Activated CD8-positive, alpha-beta T cell treated with anti-CD3 and anti-CD28 coated beads, Interleukin-2, amount 10 ng/mL, durations not matched to agents 7 days and 5 days (primary cell): ENCODE results near the gene VAV2. TPM values are rescaled to one million over a fixed set of nuclear protein-coding genes. Genes with fewer than 3 reads are reported as not detected.

Source experiments
- ATAC-seq: fragments of 150-1000 bp; cut with Tn5 transposase; one replicate; pipeline ENCODE4 v1.10.0; 2021; ENCODE audit warnings: moderate library complexity
- CTCF ChIA-PET: fragments of 350-600 bp; sonication (Branson Sonifier 250); formaldehyde crosslinking; loops from one replicate; lab custom pipeline; 2021; ENCODE audit warnings: antibody characterized with exemption; lab: Charles Lee
- POLR2A ChIA-PET: fragments of 350-600 bp; sonication (Branson Sonifier 250); formaldehyde crosslinking; loops from one replicate; lab custom pipeline; 2021; ENCODE audit warnings: antibody characterized with exemption; lab: Charles Lee
- DNase-seq: peaks from one replicate; pipeline ENCODE4 v3.0.0-alpha.2; 2020
- H3K27ac Mint-ChIP-seq: one replicate; pipeline ENCODE4 v1.8.0; 2021; ENCODE audit warnings: mild to moderate bottlenecking, mixed read lengths
- H3K27me3 Mint-ChIP-seq: one replicate; pipeline ENCODE4 v1.8.0; 2021; ENCODE audit warnings: low read depth, mixed read lengths
- H3K36me3 Mint-ChIP-seq: one replicate; pipeline ENCODE4 v1.8.0; 2021; ENCODE audit warnings: low read depth, mixed read lengths
- H3K4me1 Mint-ChIP-seq: one replicate; pipeline ENCODE4 v1.8.0; 2021; ENCODE audit warnings: low read depth, mixed read lengths
- H3K4me3 Mint-ChIP-seq: one replicate; pipeline ENCODE4 v1.8.0; 2021; ENCODE audit warnings: mild to moderate bottlenecking, mixed read lengths
- H3K9me3 Mint-ChIP-seq: one replicate; pipeline ENCODE4 v1.8.0; 2022; ENCODE audit warnings: mixed read lengths; ENCODE audit not compliant: insufficient read depth
- total RNA-seq, 2 experiments: library from RNA; stranded (reverse); gene quantifications; one replicate each; pipeline ENCODE4 v1.2.3, GENCODE V29; 2021

Gene VAV2
- total RNA-seq, 2 experiments from 2014 or later, result 10.1 to 10.3 TPM

- CTCF ChIA-PET, result interaction anchor here (2.0 to 2.8 kb wide), 3 partner anchors 69 to 268 kb away, joined by 7 to 19 read pairs (median 10); no protein-coding TSS in a partner anchor
- H3K9me3 Mint-ChIP-seq, result no peaks in the 10 kb centered on the region
- H3K4me1 Mint-ChIP-seq, result peaks cover 9% of the 10 kb centered on the region
- ATAC-seq, result no peak
- POLR2A ChIA-PET, result no interaction called here
- H3K36me3 Mint-ChIP-seq, result no peaks in the 10 kb centered on the region
- peaks cover 15% of the 10 kb centered on the region for H3K27me3 Mint-ChIP-seq
- H3K27ac Mint-ChIP-seq, result no peak overlapping the region
- no peak overlapping the region for H3K4me3 Mint-ChIP-seq
- no peak for DNase-seq
Observed at GRCh38 chr9:133725886-133726285, 266.2 kb downstream of the VAV2 start.

- DNase-seq (no peak), ATAC-seq (no peak)
- ChIA-PET POLR2A (no interaction called here), CTCF (no interaction called here)
- Mint-ChIP-seq H3K27me3 (peaks cover 6% of the 10 kb centered on the region), H3K4me3 (no peak overlapping the region), H3K27ac (no peak overlapping the region), H3K9me3 (no peaks in the 10 kb centered on the region), H3K36me3 (no peaks in the 10 kb centered on the region), H3K4me1 (peaks cover 3% of the 10 kb centered on the region)
Observed at GRCh38 chr9:133718563-133719315, 273.4 kb downstream of the VAV2 start.

GRCh38 chr9:133717113-133718031 is 274.8 kb downstream of the VAV2 start:
- no peaks in the 10 kb centered on the region for H3K9me3 Mint-ChIP-seq

GRCh38 chr9:133716564-133717112 is 275.5 kb downstream of the VAV2 start:
- DNase-seq (no peak), ATAC-seq (no peak)
- Mint-ChIP-seq H3K36me3 (no peaks in the 10 kb centered on the region), H3K9me3 (no peaks in the 10 kb centered on the region), H3K27me3 (peaks cover 4% of the 10 kb centered on the region), H3K27ac (no peak overlapping the region), H3K4me1 (peaks cover 3% of the 10 kb centered on the region), H3K4me3 (no peak overlapping the region)
- ChIA-PET POLR2A (no interaction called here), CTCF (interaction anchor here (0.9 to 5.1 kb wide), 3 partner anchors 33 to 182 kb away, joined by 3 to 26 read pairs (median 3); partner anchors contain the start of gene ADAMTSL2)

More at GRCh38 chr9:133717113-133718031, 274.8 kb downstream of the VAV2 start:
- peaks cover 4% of the 10 kb centered on the region for H3K27me3 Mint-ChIP-seq
- ChIA-PET POLR2A (no interaction called here), CTCF (interaction anchor here (0.9 to 5.1 kb wide), 2 partner anchors 113 to 183 kb away, joined by 3 to 26 read pairs; partner anchors contain the start of gene ADAMTSL2)
- H3K4me1 Mint-ChIP-seq, result peaks cover 3% of the 10 kb centered on the region
- DNase-seq (no peak), ATAC-seq (no peak)
- no peak overlapping the region for H3K4me3 Mint-ChIP-seq
- H3K36me3 Mint-ChIP-seq, result no peaks in the 10 kb centered on the region
- H3K27ac Mint-ChIP-seq, result no peak overlapping the region

GRCh38 chr9:133715866-133716563 is 276.1 kb downstream of the VAV2 start:
- Mint-ChIP-seq H3K27me3 (peaks cover under 1% of the 10 kb centered on the region), H3K4me1 (peaks cover 3% of the 10 kb centered on the region), H3K36me3 (no peaks in the 10 kb centered on the region), H3K27ac (no peak overlapping the region), H3K9me3 (no peaks in the 10 kb centered on the region), H3K4me3 (no peak overlapping the region)
- DNase-seq (peak; percentile 49), ATAC-seq (peak; percentile 63)
- CTCF ChIA-PET, result interaction anchor here (0.9 to 5.1 kb wide), 5 partner anchors 32 to 182 kb away, joined by 3 to 26 read pairs (median 3); partner anchors contain the start of gene ADAMTSL2
- POLR2A ChIA-PET, result no interaction called here

GRCh38 chr9:133715295-133715865 is 276.7 kb downstream of the VAV2 start:
- peaks cover 3% of the 10 kb centered on the region for H3K4me1 Mint-ChIP-seq
- H3K9me3 Mint-ChIP-seq, result no peaks in the 10 kb centered on the region
- ATAC-seq (peak; percentile 21), DNase-seq (no peak)
- H3K27me3 Mint-ChIP-seq, result no peaks in the 10 kb centered on the region
- H3K4me3 Mint-ChIP-seq, result no peak overlapping the region
- no peaks in the 10 kb centered on the region for H3K36me3 Mint-ChIP-seq
- no peak overlapping the region for H3K27ac Mint-ChIP-seq
- CTCF ChIA-PET, result interaction anchor here (1.0 to 5.1 kb wide), 5 partner anchors 32 to 172 kb away, joined by 3 to 26 read pairs (median 3); no protein-coding TSS in a partner anchor
- POLR2A ChIA-PET, result no interaction called here

GRCh38 chr9:133714606-133715294 is 277.4 kb downstream of the VAV2 start:
- ChIA-PET CTCF (interaction anchor here (1.1 to 5.1 kb wide), 3 partner anchors 56 to 111 kb away, joined by 3 to 26 read pairs (median 4); no protein-coding TSS in a partner anchor), POLR2A (interaction anchor here (0.8 to 1.0 kb wide), 3 partner anchors 12 to 53 kb away, joined by 3 read pairs; no protein-coding TSS in a partner anchor)
- H3K4me1 Mint-ChIP-seq, result peaks cover 6% of the 10 kb centered on the region
- ATAC-seq (no peak), DNase-seq (no peak)
- H3K4me3 Mint-ChIP-seq, result no peak overlapping the region
- no peak overlapping the region for H3K27ac Mint-ChIP-seq
- H3K36me3 Mint-ChIP-seq, result no peaks in the 10 kb centered on the region
- H3K27me3 Mint-ChIP-seq, result no peaks in the 10 kb centered on the region
- H3K9me3 Mint-ChIP-seq, result no peaks in the 10 kb centered on the region

GRCh38 chr9:133713960-133714495 is 278.1 kb downstream of the VAV2 start:
- no peaks in the 10 kb centered on the region for H3K27me3 Mint-ChIP-seq
- ChIA-PET POLR2A (interaction anchor here (0.8 to 1.0 kb wide), 3 partner anchors 13 to 53 kb away, joined by 3 read pairs; no protein-coding TSS in a partner anchor), CTCF (interaction anchor here (2.2 to 5.1 kb wide), 2 partner anchors 55 to 110 kb away, joined by 4 to 26 read pairs; no protein-coding TSS in a partner anchor)
- H3K4me3 Mint-ChIP-seq, result no peak overlapping the region
- no peak for DNase-seq
- H3K36me3 Mint-ChIP-seq, result no peaks in the 10 kb centered on the region
- ATAC-seq, result no peak
- peaks cover 13% of the 10 kb centered on the region for H3K4me1 Mint-ChIP-seq
- no peak overlapping the region for H3K27ac Mint-ChIP-seq
- no peaks in the 10 kb centered on the region for H3K9me3 Mint-ChIP-seq

GRCh38 chr9:133713150-133713959 is 278.8 kb downstream of the VAV2 start:
- H3K4me3 Mint-ChIP-seq, result no peak overlapping the region
- DNase-seq (no peak), ATAC-seq (no peak)
- no peak overlapping the region for H3K27ac Mint-ChIP-seq
- POLR2A ChIA-PET, result no interaction called here
- H3K9me3 Mint-ChIP-seq, result no peaks in the 10 kb centered on the region
- H3K4me1 Mint-ChIP-seq, result peaks cover 14% of the 10 kb centered on the region
- no peaks in the 10 kb centered on the region for H3K36me3 Mint-ChIP-seq
- H3K27me3 Mint-ChIP-seq, result no peaks in the 10 kb centered on the region
- CTCF ChIA-PET, result interaction anchor here (2.2 to 5.1 kb wide), 2 partner anchors 54 to 109 kb away, joined by 4 to 26 read pairs; no protein-coding TSS in a partner anchor
